HepG2 (cell line): Measurements from ENCODE around the gene SIRT5. TPM values are rescaled to one million over a fixed set of nuclear protein-coding genes. Genes with fewer than 3 reads are reported as not detected.

ENCODE experiments used
- CENPT ChIP-seq: sonication (generic); formaldehyde crosslinking; IDR thresholded peaks from 2 replicates; pipeline ENCODE4 v1.8.0; 2022; ENCODE audit warnings: low read depth, mild to moderate bottlenecking, moderate library complexity, missing genetic modification reagents
- CHD2 ChIP-seq: IDR thresholded peaks from 2 replicates; pipeline ENCODE4 v1.6.1; 2011; ENCODE audit warnings: low read depth, low read length, improper control_type of control experiment
- NRL ChIP-seq: sonication (generic); formaldehyde crosslinking; IDR thresholded peaks from 2 replicates; pipeline ENCODE4 v1.5.0; 2020; ENCODE audit warnings: missing genetic modification reagents, mild to moderate bottlenecking, moderate library complexity, borderline replicate concordance
- RBM39 ChIP-seq: fragments of 200-400 bp; formaldehyde crosslinking; IDR thresholded peaks from one replicate; pipeline ENCODE4 v1.6.1; 2018; ENCODE audit warnings: antibody characterized with exemption, mild to moderate bottlenecking, low read depth, low read length; ENCODE audit not compliant: poor library complexity, severe bottlenecking
- SMC3 ChIP-seq: IDR thresholded peaks from 2 replicates; pipeline ENCODE4 v1.6.1; 2011; ENCODE audit warnings: low read length, improper control_type of control experiment
- ZFY ChIP-seq: sonication (generic); formaldehyde crosslinking; IDR thresholded peaks from 2 replicates; pipeline ENCODE4 v1.4.0; 2020; ENCODE audit warnings: missing genetic modification reagents
- polyA plus RNA-seq, 8 experiments: library from polyadenylated mRNA; depleted of rRNA in 3 of 8; stranded (reverse) in 7 of 8; unstranded in 1 of 8; fragments of >200 nt; fragmentation: Illumina TruSeq in 4 of 8; extraction: Trizol in 4 of 8; gene quantifications; 2 replicates each; pipeline versions ENCODE4 v1.2.1 to v1.2.3, GENCODE V29; 2011 to 2016; ENCODE audit warnings: low read depth in 4 of 8, missing spikeins in 1 of 8, mixed read lengths in 1 of 8; ENCODE audit not compliant: insufficient read depth in 1 of 8
- total RNA-seq, 5 experiments: library from RNA; depleted of rRNA; stranded (reverse); fragments of >200 nt; fragmentation: Illumina TruSeq; extraction: Trizol; gene quantifications; 2 replicates each; pipeline ENCODE4 v1.2.3, GENCODE V29; 2016; ENCODE audit warnings: low read depth in 1 of 5
- TF ChIP-seq, protein P1 (sequence below): sonication (generic); formaldehyde crosslinking; IDR thresholded peaks from 2 replicates; pipeline ENCODE4 v1.4.0; 2020; ENCODE audit warnings: missing genetic modification reagents
- TF ChIP-seq, protein P2 (sequence below): sonication (generic); formaldehyde crosslinking; IDR thresholded peaks from 2 replicates; pipeline ENCODE4 v1.8.0; 2022; ENCODE audit warnings: mild to moderate bottlenecking, missing genetic modification reagents, moderate library complexity
- TF ChIP-seq, protein P3 (sequence below): sonication (generic); formaldehyde crosslinking; IDR thresholded peaks from 2 replicates; pipeline ENCODE4 v1.5.1; 2020; ENCODE audit warnings: mild to moderate bottlenecking, moderate library complexity, missing genetic modification reagents
- TF ChIP-seq, protein P4 (sequence below): sonication (generic); formaldehyde crosslinking; IDR thresholded peaks from 2 replicates; pipeline ENCODE4 v1.5.0; 2020; ENCODE audit warnings: missing genetic modification reagents
- TF ChIP-seq, protein P5 (sequence below): sonication (generic); formaldehyde crosslinking; IDR thresholded peaks from 2 replicates; pipeline ENCODE4 v1.8.0; 2023; ENCODE audit warnings: mild to moderate bottlenecking, missing genetic modification reagents
- TF ChIP-seq, protein P6 (sequence below): sonication (generic); formaldehyde crosslinking; IDR thresholded peaks from 2 replicates; pipeline ENCODE4 v1.5.0; 2020; ENCODE audit warnings: missing genetic modification reagents, mild to moderate bottlenecking, borderline replicate concordance
- TF ChIP-seq, protein P7 (sequence below): sonication (generic); formaldehyde crosslinking; IDR thresholded peaks from 2 replicates; pipeline ENCODE4 v1.4.0; 2020; ENCODE audit warnings: missing genetic modification reagents, mild to moderate bottlenecking, borderline replicate concordance

Gene SIRT5
- total and polyA plus RNA-seq, 2 of the 13 experiments (the other 11 are each of a cell fraction or from before 2014, with no cell fraction given) = 14.1 to 16.6 TPM

DNA sequence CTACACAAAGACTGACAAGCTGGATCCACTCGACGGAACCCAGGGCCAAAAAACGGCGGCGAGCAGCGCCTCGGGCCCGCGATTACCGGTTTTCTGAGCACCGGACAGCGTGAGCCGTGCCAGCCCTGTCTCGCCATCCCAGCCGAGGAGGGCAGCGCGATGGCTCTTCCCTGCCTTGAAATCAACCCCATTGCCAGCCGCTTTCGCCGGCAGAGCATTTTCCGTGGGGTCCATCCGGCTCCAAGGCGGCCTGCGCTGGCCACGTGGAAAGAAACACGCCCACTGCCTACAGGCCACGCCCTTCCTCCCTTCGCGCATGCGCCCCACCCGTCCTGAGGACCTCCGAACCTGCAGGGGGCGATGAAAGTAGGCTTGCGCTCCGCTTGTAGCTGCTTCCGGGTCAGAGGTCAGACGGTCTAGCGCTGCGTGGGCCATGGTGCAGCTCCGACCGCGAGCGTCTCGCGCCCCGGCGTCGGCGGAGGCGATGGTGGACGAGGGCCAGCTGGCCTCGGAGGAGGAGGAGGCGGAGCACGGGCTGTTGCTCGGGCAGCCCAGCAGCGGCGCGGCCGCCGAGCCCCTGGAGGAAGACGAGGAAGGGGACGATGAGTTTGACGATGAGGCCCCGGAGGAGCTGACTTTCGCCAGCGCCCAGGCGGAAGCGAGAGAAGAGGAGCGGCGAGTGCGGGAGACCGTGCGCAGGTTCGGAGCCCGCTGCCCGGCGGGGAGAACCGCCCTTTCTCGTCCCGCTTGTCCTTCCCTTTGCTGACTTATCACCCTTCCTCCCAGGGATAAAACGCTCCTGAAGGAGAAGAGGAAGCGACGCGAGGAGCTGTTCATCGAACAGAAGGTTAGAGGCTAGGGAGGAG is 40.8 kb downstream of the SIRT5 start, which contains the start of gene NOL7 (continued):
- TF ChIP-seq, protein P1, sequence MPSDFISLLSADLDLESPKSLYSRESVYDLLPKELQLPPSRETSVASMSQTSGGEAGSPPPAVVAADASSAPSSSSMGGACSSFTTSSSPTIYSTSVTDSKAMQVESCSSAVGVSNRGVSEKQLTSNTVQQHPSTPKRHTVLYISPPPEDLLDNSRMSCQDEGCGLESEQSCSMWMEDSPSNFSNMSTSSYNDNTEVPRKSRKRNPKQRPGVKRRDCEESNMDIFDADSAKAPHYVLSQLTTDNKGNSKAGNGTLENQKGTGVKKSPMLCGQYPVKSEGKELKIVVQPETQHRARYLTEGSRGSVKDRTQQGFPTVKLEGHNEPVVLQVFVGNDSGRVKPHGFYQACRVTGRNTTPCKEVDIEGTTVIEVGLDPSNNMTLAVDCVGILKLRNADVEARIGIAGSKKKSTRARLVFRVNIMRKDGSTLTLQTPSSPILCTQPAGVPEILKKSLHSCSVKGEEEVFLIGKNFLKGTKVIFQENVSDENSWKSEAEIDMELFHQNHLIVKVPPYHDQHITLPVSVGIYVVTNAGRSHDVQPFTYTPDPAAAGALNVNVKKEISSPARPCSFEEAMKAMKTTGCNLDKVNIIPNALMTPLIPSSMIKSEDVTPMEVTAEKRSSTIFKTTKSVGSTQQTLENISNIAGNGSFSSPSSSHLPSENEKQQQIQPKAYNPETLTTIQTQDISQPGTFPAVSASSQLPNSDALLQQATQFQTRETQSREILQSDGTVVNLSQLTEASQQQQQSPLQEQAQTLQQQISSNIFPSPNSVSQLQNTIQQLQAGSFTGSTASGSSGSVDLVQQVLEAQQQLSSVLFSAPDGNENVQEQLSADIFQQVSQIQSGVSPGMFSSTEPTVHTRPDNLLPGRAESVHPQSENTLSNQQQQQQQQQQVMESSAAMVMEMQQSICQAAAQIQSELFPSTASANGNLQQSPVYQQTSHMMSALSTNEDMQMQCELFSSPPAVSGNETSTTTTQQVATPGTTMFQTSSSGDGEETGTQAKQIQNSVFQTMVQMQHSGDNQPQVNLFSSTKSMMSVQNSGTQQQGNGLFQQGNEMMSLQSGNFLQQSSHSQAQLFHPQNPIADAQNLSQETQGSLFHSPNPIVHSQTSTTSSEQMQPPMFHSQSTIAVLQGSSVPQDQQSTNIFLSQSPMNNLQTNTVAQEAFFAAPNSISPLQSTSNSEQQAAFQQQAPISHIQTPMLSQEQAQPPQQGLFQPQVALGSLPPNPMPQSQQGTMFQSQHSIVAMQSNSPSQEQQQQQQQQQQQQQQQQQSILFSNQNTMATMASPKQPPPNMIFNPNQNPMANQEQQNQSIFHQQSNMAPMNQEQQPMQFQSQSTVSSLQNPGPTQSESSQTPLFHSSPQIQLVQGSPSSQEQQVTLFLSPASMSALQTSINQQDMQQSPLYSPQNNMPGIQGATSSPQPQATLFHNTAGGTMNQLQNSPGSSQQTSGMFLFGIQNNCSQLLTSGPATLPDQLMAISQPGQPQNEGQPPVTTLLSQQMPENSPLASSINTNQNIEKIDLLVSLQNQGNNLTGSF (CRISPR knock-in tag) = peak; percentile 81; the same call in 1 of the 2 replicates
- TF ChIP-seq, protein P2, sequence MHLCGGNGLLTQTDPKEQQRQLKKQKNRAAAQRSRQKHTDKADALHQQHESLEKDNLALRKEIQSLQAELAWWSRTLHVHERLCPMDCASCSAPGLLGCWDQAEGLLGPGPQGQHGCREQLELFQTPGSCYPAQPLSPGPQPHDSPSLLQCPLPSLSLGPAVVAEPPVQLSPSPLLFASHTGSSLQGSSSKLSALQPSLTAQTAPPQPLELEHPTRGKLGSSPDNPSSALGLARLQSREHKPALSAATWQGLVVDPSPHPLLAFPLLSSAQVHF (CRISPR knock-in tag) = peak; percentile 98
- TF ChIP-seq NRL (CRISPR knock-in tag) (peak; percentile 99), RBM39 (peak; percentile 97), CHD2 (peak; percentile 78), ZFY (CRISPR knock-in tag) (peak; percentile 98), CENPT (peak; percentile 97), SMC3 (no peak)
- TF ChIP-seq, protein P3, sequence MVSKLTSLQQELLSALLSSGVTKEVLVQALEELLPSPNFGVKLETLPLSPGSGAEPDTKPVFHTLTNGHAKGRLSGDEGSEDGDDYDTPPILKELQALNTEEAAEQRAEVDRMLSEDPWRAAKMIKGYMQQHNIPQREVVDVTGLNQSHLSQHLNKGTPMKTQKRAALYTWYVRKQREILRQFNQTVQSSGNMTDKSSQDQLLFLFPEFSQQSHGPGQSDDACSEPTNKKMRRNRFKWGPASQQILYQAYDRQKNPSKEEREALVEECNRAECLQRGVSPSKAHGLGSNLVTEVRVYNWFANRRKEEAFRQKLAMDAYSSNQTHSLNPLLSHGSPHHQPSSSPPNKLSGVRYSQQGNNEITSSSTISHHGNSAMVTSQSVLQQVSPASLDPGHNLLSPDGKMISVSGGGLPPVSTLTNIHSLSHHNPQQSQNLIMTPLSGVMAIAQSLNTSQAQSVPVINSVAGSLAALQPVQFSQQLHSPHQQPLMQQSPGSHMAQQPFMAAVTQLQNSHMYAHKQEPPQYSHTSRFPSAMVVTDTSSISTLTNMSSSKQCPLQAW (CRISPR knock-in tag) = peak; percentile 93
- TF ChIP-seq, protein P4, sequence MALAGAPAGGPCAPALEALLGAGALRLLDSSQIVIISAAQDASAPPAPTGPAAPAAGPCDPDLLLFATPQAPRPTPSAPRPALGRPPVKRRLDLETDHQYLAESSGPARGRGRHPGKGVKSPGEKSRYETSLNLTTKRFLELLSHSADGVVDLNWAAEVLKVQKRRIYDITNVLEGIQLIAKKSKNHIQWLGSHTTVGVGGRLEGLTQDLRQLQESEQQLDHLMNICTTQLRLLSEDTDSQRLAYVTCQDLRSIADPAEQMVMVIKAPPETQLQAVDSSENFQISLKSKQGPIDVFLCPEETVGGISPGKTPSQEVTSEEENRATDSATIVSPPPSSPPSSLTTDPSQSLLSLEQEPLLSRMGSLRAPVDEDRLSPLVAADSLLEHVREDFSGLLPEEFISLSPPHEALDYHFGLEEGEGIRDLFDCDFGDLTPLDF (CRISPR knock-in tag) = peak; percentile 71
- TF ChIP-seq, protein P5, sequence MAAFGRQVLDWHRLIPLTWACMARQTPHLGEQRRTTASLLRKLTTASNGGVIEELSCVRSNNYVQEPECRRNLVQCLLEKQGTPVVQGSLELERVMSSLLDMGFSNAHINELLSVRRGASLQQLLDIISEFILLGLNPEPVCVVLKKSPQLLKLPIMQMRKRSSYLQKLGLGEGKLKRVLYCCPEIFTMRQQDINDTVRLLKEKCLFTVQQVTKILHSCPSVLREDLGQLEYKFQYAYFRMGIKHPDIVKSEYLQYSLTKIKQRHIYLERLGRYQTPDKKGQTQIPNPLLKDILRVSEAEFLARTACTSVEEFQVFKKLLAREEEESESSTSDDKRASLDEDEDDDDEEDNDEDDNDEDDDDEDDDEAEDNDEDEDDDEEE (CRISPR knock-in tag) = peak; percentile 97
- TF ChIP-seq, protein P6, sequence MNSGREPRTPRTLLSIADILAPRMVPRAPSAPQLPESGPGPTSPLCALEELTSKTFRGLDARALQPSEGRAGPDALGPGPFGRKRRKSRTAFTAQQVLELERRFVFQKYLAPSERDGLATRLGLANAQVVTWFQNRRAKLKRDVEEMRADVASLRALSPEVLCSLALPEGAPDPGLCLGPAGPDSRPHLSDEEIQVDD (CRISPR knock-in tag) = peak; percentile 80
- TF ChIP-seq, protein P7, sequence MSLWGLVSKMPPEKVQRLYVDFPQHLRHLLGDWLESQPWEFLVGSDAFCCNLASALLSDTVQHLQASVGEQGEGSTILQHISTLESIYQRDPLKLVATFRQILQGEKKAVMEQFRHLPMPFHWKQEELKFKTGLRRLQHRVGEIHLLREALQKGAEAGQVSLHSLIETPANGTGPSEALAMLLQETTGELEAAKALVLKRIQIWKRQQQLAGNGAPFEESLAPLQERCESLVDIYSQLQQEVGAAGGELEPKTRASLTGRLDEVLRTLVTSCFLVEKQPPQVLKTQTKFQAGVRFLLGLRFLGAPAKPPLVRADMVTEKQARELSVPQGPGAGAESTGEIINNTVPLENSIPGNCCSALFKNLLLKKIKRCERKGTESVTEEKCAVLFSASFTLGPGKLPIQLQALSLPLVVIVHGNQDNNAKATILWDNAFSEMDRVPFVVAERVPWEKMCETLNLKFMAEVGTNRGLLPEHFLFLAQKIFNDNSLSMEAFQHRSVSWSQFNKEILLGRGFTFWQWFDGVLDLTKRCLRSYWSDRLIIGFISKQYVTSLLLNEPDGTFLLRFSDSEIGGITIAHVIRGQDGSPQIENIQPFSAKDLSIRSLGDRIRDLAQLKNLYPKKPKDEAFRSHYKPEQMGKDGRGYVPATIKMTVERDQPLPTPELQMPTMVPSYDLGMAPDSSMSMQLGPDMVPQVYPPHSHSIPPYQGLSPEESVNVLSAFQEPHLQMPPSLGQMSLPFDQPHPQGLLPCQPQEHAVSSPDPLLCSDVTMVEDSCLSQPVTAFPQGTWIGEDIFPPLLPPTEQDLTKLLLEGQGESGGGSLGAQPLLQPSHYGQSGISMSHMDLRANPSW = peak; percentile 86; the same call in 1 of the 2 replicates
